Thyroid gland (tissue), 4 donors: ENCODE results near the gene DRG2.
A peak's percentile ranks its signal among the peaks of the same experiment; 100 is the strongest.

Experiments used
- POLR2A ChIP-seq, 2 donors: fragments of 450-650 bp; IDR thresholded peaks; one replicate each; pipeline ENCODE4 v1.6.1; 2017; ENCODE audit warnings: antibody characterized with exemption in 2 of 2, mild to moderate bottlenecking in 2 of 2, moderate library complexity in 1 of 2
- TF ChIP-seq, protein P1 (sequence below), 6 experiments: fragments of 200-600 bp in 3 of 6; fragments of 450-650 bp in 3 of 6; sonication (generic) in 3 of 6; IDR thresholded peaks; one replicate each; pipeline ENCODE4 v1.5.1; 2016 to 2019; ENCODE audit warnings: antibody characterized with exemption in 6 of 6, mild to moderate bottlenecking in 2 of 6, inconsistent platforms in 1 of 6, moderate library complexity in 1 of 6

- TF ChIP-seq, protein P1, sequence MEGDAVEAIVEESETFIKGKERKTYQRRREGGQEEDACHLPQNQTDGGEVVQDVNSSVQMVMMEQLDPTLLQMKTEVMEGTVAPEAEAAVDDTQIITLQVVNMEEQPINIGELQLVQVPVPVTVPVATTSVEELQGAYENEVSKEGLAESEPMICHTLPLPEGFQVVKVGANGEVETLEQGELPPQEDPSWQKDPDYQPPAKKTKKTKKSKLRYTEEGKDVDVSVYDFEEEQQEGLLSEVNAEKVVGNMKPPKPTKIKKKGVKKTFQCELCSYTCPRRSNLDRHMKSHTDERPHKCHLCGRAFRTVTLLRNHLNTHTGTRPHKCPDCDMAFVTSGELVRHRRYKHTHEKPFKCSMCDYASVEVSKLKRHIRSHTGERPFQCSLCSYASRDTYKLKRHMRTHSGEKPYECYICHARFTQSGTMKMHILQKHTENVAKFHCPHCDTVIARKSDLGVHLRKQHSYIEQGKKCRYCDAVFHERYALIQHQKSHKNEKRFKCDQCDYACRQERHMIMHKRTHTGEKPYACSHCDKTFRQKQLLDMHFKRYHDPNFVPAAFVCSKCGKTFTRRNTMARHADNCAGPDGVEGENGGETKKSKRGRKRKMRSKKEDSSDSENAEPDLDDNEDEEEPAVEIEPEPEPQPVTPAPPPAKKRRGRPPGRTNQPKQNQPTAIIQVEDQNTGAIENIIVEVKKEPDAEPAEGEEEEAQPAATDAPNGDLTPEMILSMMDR (IDR thresholded peaks at IDR 0.05), result peak in 4 of 6 experiments; percentile 24 to 41 (median 30)
- no peak for TF ChIP-seq POLR2A (IDR thresholded peaks at IDR 0.05)
Observed at GRCh38 chr17:18043491-18043890, 44.3 kb upstream of the DRG2 start.
